Activated CD8-positive, alpha-beta memory T cell treated with anti-CD3 and anti-CD28 coated beads for 4 hours (primary cell): Measurements from ENCODE around the gene PAFAH1B1.
A peak's percentile ranks its signal among the peaks of the same experiment; 100 is the strongest.
"Not testable (repeated sequence)": the region's sequence is repeated elsewhere in the genome, so short reads cannot be mapped to it uniquely, and the experiment has no call there.

Experiments
- DNase-seq, 2 donors: peaks; one replicate each; pipeline ENCODE4 v3.0.0-alpha.2; 2020; ENCODE audit warnings: low read depth in 2 of 2

Gene PAFAH1B1

GRCh38 chr17:2592971-2593820, at the start of gene PAFAH1B1:
PAFAH1B1 (plus strand) TSS chr17:2593654; CDS start chr17:2638289, 44,635 bp downstream.
- peak; percentile 88 to 89 for DNase-seq

DNA sequence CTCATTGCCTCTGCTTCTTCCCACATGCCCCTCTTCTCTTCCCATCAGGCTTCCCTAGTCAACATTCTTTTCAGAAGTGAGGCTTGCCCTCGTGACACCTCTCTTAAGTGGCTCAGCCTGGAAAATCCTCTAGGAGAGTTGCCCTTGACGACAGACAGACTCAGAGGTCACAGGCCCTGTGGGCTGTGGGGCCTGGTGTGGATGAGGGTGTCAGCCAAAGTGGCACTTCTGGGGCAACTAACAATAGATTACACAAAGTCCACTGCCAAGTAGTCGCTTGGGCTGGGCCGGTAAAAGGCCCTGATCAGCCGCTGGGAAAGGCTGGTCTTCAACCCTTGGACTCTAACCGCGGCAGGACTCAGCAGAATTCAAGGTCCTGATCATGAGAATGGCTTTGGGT, 48.1 kb upstream of the PAFAH1B1 start:
- DNase-seq: no peak

DNA sequence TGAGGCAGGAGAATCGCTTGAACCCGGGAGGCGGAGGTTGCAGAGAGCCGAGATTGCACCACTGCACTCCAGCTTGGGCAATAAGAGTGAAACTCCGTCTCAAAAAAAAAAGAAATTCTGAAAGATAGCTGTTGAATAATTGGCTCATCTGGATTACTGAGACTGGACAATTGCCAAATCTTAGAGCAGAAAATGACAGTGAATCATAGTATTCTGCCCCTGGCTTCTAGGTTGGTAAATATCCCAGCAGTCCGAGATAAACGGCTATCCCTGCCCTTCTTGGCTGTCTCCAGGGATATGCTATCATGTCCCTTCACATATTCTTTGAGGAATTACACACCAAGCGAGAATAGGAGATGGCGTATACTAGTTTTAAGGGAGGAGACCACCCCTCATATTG, 46.3 kb upstream of the PAFAH1B1 start:
- no peak for DNase-seq

- DNase-seq: not testable (repeated sequence)
These were observed 45.4 kb upstream of the PAFAH1B1 start for GRCh38 chr17:2548026-2548425.

DNA sequence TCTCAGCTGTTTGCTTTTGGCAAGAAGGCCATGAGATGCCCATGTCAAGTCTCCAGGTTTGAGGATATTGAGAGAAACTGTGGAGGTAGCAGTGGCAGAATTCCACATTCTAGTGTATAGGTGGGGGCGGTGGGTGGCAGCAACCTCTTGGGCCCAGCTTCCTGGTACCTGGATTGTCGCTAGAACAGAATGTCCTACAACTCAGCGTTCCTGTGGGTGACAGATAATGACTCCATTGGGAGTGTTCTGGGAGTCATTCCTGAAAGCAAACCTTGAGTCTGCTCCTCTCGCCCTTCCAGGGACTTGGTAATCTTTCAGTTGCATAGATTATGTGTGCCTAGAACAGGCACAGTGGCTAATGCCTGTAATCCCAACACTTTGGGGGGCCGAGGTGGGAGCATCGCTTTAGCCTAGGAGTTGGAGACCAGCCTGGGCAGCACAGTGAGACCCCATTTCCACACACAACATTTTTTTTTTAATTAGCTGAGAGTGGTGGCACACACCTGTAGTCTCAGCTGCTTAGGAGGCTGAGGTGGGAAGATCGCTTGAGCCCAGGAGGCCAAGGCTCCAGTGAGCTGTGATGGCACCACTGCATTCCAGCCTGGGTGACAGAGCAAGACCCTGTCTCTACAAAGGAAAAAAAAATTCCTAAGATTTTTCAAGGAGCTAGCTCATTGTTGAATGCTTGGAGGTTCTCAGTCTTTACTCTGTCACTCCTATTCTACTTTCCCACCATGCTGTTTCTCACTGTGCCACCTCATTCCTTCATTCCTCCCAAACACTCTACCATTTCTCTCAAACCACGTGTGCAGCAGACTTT, 43.9 kb upstream of the PAFAH1B1 start:
- DNase-seq: no peak

DNA sequence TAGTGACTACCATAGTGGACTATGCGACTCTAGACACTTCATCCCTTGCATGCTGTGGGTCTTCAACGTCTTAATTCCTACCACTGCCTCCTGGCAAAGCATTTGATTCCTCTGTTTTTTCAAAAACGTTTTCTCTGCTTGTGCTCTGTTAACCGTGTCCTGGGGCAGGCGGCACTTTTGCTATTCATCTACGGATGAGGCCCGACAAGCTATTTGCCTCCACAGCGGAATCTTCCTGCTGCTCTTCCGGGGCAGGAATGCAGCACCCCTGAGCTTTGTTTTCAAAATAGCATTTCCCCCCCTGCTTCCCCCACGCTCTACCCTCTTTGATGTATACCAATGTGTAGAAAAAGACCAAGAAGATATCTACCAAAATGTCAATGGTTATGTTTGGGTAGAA, 42.0 kb upstream of the PAFAH1B1 start:
- no peak for DNase-seq

DNA sequence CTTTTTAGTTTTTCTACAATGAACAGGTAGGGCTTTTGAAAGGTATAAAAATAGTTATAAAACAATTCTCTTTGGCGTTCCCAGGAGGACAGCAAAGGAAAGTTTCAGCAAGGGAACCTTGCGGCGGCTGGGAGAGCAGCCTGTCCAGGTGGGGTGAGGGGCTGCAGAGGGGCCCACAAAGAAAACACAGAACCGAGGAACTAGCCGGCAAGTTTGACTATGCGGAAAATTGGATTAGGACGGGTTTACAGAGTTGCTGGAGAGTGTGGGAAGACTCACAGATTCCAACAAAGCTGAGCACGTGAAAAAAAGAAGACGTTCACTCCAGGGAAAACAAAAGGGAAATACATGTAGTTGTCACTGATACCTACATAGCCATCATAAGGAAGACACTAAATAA, 41.5 kb upstream of the PAFAH1B1 start:
- no peak for DNase-seq

GRCh38 chr17:2560658-2561057, 32.8 kb upstream of the PAFAH1B1 start:
- DNase-seq: no peak

- DNase-seq: no peak
These were observed 31.1 kb upstream of the PAFAH1B1 start for GRCh38 chr17:2562162-2562858.

GRCh38 chr17:2563061-2563460, 30.4 kb upstream of the PAFAH1B1 start:
- DNase-seq: no peak

GRCh38 chr17:2563543-2563942, 29.9 kb upstream of the PAFAH1B1 start:
- DNase-seq: no peak

- DNase-seq: no peak
These were observed 28.6 kb upstream of the PAFAH1B1 start for GRCh38 chr17:2564877-2565276.

GRCh38 chr17:2566056-2566455, 27.4 kb upstream of the PAFAH1B1 start:
- no peak for DNase-seq

GRCh38 chr17:2571523-2572303, 21.7 kb upstream of the PAFAH1B1 start:
- DNase-seq: no peak

- DNase-seq: not testable (repeated sequence)
These were observed 21.2 kb upstream of the PAFAH1B1 start for GRCh38 chr17:2572304-2572609.

- no peak for DNase-seq
These were observed 13.3 kb upstream of the PAFAH1B1 start for GRCh38 chr17:2580151-2580550.

GRCh38 chr17:2580661-2581060, 12.8 kb upstream of the PAFAH1B1 start:
- no peak for DNase-seq

GRCh38 chr17:2582493-2582892, 11.0 kb upstream of the PAFAH1B1 start:
- no peak for DNase-seq

GRCh38 chr17:2591040-2591640, 2.3 kb upstream of the PAFAH1B1 start:
- DNase-seq: no peak

GRCh38 chr17:2593821-2594721, 617 bp downstream of the PAFAH1B1 start:
- peak; percentile 61 to 67 for DNase-seq
